ENCODE data around the gene ZNF709. TPM values are rescaled to one million over a fixed set of nuclear protein-coding genes. Genes with fewer than 3 reads are reported as not detected.

ZNF709 gene
- total and polyA plus RNA-seq, 2 of the 13 experiments (the other 11 are each of a cell fraction or from before 2014, with no cell fraction given), result 1.5 to 3.9 TPM

DNA sequence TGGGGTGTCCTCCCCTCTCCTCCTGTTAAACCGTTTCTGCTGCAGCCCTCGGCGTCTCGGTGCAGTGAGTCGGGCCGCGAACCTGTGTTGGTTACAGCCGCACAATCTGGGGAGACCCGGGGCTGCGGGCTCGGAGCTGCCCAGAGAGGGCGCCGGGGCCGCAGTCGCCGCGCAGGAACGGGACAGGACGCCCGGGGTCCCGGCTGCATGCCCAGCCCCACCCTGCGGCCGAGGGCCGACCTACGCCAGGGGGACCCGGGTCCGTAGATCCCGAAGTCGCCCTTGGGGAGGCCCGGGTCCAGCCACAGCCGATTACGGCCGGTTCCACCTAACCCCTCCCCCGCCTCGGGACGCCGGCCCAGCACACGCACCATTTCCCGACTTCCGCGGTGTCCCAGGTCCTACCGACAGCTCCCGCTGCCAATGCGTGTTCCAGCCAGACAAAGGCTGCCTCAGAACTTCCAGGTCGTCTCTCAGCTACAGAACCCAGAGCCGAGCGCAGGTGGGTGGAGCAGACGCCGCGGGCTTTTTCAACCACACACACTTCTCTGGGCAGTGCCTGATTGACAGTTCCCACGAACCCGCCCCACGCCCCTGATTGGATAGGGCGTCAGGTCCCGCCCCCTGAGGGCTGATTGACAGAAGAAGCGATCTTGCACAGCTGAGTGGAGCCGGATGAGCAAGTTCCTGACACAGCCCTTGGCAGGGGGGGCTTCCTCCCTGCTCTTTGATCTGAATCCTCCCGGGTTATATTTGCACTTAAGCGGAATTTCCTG, 43.9 kb downstream of the ZNF709 start, which contains the start of gene ZNF443 (continued):
- peak; percentile 67 for TF ChIP-seq GABPA (IDR thresholded peaks at IDR 0.05; ENCODE audit: low read depth, low read length)
- TF ChIP-seq GABPA (CRISPR knock-in tag; IDR thresholded peaks at IDR 0.05; ENCODE audit: low read depth), result peak; percentile 91
- no peak for TF ChIP-seq CBX1 (IDR thresholded peaks at IDR 0.05; ENCODE audit: low read depth)
- no peak for TF ChIP-seq HCFC1 (IDR thresholded peaks at IDR 0.05; ENCODE audit: low read depth, low read length)
- TF ChIP-seq, protein P1, sequence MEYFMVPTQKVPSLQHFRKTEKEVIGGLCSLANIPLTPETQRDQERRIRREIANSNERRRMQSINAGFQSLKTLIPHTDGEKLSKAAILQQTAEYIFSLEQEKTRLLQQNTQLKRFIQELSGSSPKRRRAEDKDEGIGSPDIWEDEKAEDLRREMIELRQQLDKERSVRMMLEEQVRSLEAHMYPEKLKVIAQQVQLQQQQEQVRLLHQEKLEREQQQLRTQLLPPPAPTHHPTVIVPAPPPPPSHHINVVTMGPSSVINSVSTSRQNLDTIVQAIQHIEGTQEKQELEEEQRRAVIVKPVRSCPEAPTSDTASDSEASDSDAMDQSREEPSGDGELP (IDR thresholded peaks at IDR 0.05; ENCODE audit: borderline replicate concordance, low read depth), result peak; percentile 87; the same call in 1 of the 2 replicates
- TF ChIP-seq GLI4 (CRISPR knock-in tag; IDR thresholded peaks at IDR 0.05; ENCODE audit: borderline replicate concordance), result no peak
- TF ChIP-seq, protein P2, sequence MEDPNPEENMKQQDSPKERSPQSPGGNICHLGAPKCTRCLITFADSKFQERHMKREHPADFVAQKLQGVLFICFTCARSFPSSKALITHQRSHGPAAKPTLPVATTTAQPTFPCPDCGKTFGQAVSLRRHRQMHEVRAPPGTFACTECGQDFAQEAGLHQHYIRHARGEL (CRISPR knock-in tag; IDR thresholded peaks at IDR 0.05), result no peak
- TF ChIP-seq POLR2A (IDR thresholded peaks at IDR 0.05; ENCODE audit: insufficient read depth in 1 of 2, low read depth in 2 of 2, low read length in 2 of 2), result peak; percentile 84 to 91
- TF ChIP-seq SAFB2 (CRISPR knock-in tag; IDR thresholded peaks at IDR 0.05; ENCODE audit: borderline replicate concordance, low read depth), result peak; percentile 69; the same call in 1 of the 2 replicates
- TF ChIP-seq, protein P3, sequence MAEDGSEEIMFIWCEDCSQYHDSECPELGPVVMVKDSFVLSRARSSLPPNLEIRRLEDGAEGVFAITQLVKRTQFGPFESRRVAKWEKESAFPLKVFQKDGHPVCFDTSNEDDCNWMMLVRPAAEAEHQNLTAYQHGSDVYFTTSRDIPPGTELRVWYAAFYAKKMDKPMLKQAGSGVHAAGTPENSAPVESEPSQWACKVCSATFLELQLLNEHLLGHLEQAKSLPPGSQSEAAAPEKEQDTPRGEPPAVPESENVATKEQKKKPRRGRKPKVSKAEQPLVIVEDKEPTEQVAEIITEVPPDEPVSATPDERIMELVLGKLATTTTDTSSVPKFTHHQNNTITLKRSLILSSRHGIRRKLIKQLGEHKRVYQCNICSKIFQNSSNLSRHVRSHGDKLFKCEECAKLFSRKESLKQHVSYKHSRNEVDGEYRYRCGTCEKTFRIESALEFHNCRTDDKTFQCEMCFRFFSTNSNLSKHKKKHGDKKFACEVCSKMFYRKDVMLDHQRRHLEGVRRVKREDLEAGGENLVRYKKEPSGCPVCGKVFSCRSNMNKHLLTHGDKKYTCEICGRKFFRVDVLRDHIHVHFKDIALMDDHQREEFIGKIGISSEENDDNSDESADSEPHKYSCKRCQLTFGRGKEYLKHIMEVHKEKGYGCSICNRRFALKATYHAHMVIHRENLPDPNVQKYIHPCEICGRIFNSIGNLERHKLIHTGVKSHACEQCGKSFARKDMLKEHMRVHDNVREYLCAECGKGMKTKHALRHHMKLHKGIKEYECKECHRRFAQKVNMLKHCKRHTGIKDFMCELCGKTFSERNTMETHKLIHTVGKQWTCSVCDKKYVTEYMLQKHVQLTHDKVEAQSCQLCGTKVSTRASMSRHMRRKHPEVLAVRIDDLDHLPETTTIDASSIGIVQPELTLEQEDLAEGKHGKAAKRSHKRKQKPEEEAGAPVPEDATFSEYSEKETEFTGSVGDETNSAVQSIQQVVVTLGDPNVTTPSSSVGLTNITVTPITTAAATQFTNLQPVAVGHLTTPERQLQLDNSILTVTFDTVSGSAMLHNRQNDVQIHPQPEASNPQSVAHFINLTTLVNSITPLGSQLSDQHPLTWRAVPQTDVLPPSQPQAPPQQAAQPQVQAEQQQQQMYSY (CRISPR knock-in tag; IDR thresholded peaks at IDR 0.05), result 0 out of 2 replicates have a peak, but pooled peaks have one; percentile 35
- TF ChIP-seq SMAD1 (CRISPR knock-in tag; IDR thresholded peaks at IDR 0.05; ENCODE audit: borderline replicate concordance, low read depth), result no peak
- no peak for TF ChIP-seq KDM1A (CRISPR knock-in tag; IDR thresholded peaks at IDR 0.05)
- peak; percentile 59 for TF ChIP-seq MEIS2 (CRISPR knock-in tag; IDR thresholded peaks at IDR 0.05)
- TF ChIP-seq, protein P4, sequence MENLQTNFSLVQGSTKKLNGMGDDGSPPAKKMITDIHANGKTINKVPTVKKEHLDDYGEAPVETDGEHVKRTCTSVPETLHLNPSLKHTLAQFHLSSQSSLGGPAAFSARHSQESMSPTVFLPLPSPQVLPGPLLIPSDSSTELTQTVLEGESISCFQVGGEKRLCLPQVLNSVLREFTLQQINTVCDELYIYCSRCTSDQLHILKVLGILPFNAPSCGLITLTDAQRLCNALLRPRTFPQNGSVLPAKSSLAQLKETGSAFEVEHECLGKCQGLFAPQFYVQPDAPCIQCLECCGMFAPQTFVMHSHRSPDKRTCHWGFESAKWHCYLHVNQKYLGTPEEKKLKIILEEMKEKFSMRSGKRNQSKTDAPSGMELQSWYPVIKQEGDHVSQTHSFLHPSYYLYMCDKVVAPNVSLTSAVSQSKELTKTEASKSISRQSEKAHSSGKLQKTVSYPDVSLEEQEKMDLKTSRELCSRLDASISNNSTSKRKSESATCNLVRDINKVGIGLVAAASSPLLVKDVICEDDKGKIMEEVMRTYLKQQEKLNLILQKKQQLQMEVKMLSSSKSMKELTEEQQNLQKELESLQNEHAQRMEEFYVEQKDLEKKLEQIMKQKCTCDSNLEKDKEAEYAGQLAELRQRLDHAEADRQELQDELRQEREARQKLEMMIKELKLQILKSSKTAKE (CRISPR knock-in tag; IDR thresholded peaks at IDR 0.05; ENCODE audit: borderline replicate concordance), result no peak
- peak; percentile 99 for TF ChIP-seq NFYB (CRISPR knock-in tag; IDR thresholded peaks at IDR 0.05)
- peak; percentile 62; the same call in 1 of the 2 replicates for TF ChIP-seq ZNF160 (CRISPR knock-in tag; IDR thresholded peaks at IDR 0.05)
- peak; percentile 53 for TF ChIP-seq TEAD3 (CRISPR knock-in tag; optimal IDR thresholded peaks at IDR 0.05; ENCODE audit: borderline replicate concordance)
- no peak for TF ChIP-seq ZBTB8A (CRISPR knock-in tag; IDR thresholded peaks at IDR 0.05; ENCODE audit: borderline replicate concordance, low read depth)
- TF ChIP-seq SP5 (CRISPR knock-in tag; IDR thresholded peaks at IDR 0.05; ENCODE audit: borderline replicate concordance, low read depth), result peak; percentile 72
- no peak for TF ChIP-seq TEAD2 (CRISPR knock-in tag; IDR thresholded peaks at IDR 0.05)
- TF ChIP-seq, protein P5, sequence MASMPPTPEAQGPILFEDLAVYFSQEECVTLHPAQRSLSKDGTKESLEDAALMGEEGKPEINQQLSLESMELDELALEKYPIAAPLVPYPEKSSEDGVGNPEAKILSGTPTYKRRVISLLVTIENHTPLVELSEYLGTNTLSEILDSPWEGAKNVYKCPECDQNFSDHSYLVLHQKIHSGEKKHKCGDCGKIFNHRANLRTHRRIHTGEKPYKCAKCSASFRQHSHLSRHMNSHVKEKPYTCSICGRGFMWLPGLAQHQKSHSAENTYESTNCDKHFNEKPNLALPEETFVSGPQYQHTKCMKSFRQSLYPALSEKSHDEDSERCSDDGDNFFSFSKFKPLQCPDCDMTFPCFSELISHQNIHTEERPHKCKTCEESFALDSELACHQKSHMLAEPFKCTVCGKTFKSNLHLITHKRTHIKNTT (CRISPR knock-in tag; IDR thresholded peaks at IDR 0.05), result no peak
- TF ChIP-seq ZNF879 (CRISPR knock-in tag; IDR thresholded peaks at IDR 0.05), result no peak
- TF ChIP-seq, protein P6, sequence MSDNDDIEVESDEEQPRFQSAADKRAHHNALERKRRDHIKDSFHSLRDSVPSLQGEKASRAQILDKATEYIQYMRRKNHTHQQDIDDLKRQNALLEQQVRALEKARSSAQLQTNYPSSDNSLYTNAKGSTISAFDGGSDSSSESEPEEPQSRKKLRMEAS (IDR thresholded peaks at IDR 0.05), result peak; percentile 52
